Measurements from ENCODE around the gene SHROOM4. TPM values are rescaled to one million over a fixed set of nuclear protein-coding genes. Genes with fewer than 3 reads are reported as not detected.

Gene SHROOM4
- total RNA-seq, 3 donors from 2014 or later, result 2.9 to 3.6 (median 3.2) TPM

GRCh38 chrX:50721764-50722521, 92.1 kb downstream of the SHROOM4 start:
- no peak for TF ChIP-seq CTCF (IDR thresholded peaks at IDR 0.05)
- Histone ChIP-seq H3K9me3 (no peaks in the 10 kb centered on the region), H3K4me1 (ENCODE audit: low read depth) (no peaks in the 10 kb centered on the region), H3K36me3 (ENCODE audit: low read depth) (no peaks in the 10 kb centered on the region), H3K4me3 (no peak overlapping the region)
- no peak for DNase-seq
- ATAC-seq, result no peak
- intact Hi-C loops (cut with DNase I, micrococcal nuclease), result no loop called here

GRCh38 chrX:50719614-50720013, 94.4 kb downstream of the SHROOM4 start:
- no peak for DNase-seq
- Histone ChIP-seq H3K4me1 (ENCODE audit: low read depth) (no peaks in the 10 kb centered on the region), H3K4me3 (no peak overlapping the region), H3K36me3 (ENCODE audit: low read depth) (no peaks in the 10 kb centered on the region), H3K9me3 (no peaks in the 10 kb centered on the region)
- ATAC-seq, result no peak
- intact Hi-C loops (cut with DNase I, micrococcal nuclease), result no loop called here
- no peak for TF ChIP-seq CTCF (IDR thresholded peaks at IDR 0.05)

GRCh38 chrX:50718776-50719175, 95.2 kb downstream of the SHROOM4 start:
- no peaks in the 10 kb centered on the region for H3K36me3 ChIP-seq (ENCODE audit: low read depth)
- H3K4me3 ChIP-seq, result no peak overlapping the region
- TF ChIP-seq CTCF (IDR thresholded peaks at IDR 0.05), result no peak
- no peaks in the 10 kb centered on the region for H3K9me3 ChIP-seq
- intact Hi-C loops (cut with DNase I, micrococcal nuclease), result no loop called here
- ATAC-seq (no peak), DNase-seq (no peak)
- no peaks in the 10 kb centered on the region for H3K4me1 ChIP-seq (ENCODE audit: low read depth)

GRCh38 chrX:50716706-50717105, 97.3 kb downstream of the SHROOM4 start:
- no peak for ATAC-seq
- no peak for DNase-seq
- no peak for TF ChIP-seq CTCF (IDR thresholded peaks at IDR 0.05)
- Histone ChIP-seq H3K36me3 (ENCODE audit: low read depth) (no peaks in the 10 kb centered on the region), H3K4me1 (ENCODE audit: low read depth) (no peaks in the 10 kb centered on the region), H3K4me3 (no peak overlapping the region), H3K9me3 (no peaks in the 10 kb centered on the region)
- intact Hi-C loops (cut with DNase I, micrococcal nuclease), result no loop called here

- no peak for ATAC-seq
- no peak for TF ChIP-seq CTCF (IDR thresholded peaks at IDR 0.05)
- intact Hi-C loops (cut with DNase I, micrococcal nuclease), result no loop called here
- Histone ChIP-seq H3K4me1 (ENCODE audit: low read depth) (no peaks in the 10 kb centered on the region), H3K9me3 (no peaks in the 10 kb centered on the region), H3K36me3 (ENCODE audit: low read depth) (no peaks in the 10 kb centered on the region), H3K4me3 (no peak overlapping the region)
- no peak for DNase-seq
Measured at GRCh38 chrX:50712777-50713176, 101.2 kb downstream of the SHROOM4 start.
